SK-N-SH treated with all-trans-retinoic acid at 6 μM for 48 hours (cell line): ENCODE data around the gene CPT2.

Experiments
- ARNTL ChIP-seq: fragments of 450-650 bp; formaldehyde crosslinking; IDR thresholded peaks from 2 replicates; pipeline ENCODE4 v1.5.0; 2020; ENCODE audit warnings: low read depth, mild to moderate bottlenecking, moderate library complexity, borderline replicate concordance
- BACH2 ChIP-seq: fragments of 250-450 bp; sonication (Bioruptor Pico); IDR thresholded peaks from 2 replicates; pipeline ENCODE4 v1.9.0; 2021; ENCODE audit warnings: mild to moderate bottlenecking, borderline replicate concordance
- GLIS3 ChIP-seq: fragments of 250-450 bp; sonication (Bioruptor Pico); IDR thresholded peaks from 2 replicates; pipeline ENCODE4 v1.5.0; 2020; ENCODE audit warnings: mild to moderate bottlenecking, moderate library complexity
- OSR1 ChIP-seq: fragments of 250-450 bp; sonication (Bioruptor Pico); IDR thresholded peaks from 2 replicates; pipeline ENCODE4 v1.8.0; 2022; ENCODE audit warnings: moderate library complexity, mild to moderate bottlenecking, inconsistent platforms
- PATZ1 ChIP-seq: fragments of 250-450 bp; sonication (Bioruptor Pico); IDR thresholded peaks from 2 replicates; pipeline ENCODE4 v1.8.0; 2020; ENCODE audit warnings: mild to moderate bottlenecking, moderate library complexity, borderline replicate concordance
- RARB ChIP-seq: fragments of 250-450 bp; sonication (Bioruptor Pico); IDR thresholded peaks from 2 replicates; pipeline ENCODE4 v1.8.0; 2021; ENCODE audit warnings: mild to moderate bottlenecking, moderate library complexity
- SNAI2 ChIP-seq: fragments of 250-450 bp; sonication (Bioruptor Pico); IDR thresholded peaks from 2 replicates; pipeline ENCODE4 v1.5.0; 2020; ENCODE audit warnings: mild to moderate bottlenecking, moderate library complexity
- ZFP3 ChIP-seq: fragments of 250-450 bp; sonication (Bioruptor Pico); IDR thresholded peaks from 2 replicates; pipeline ENCODE4 v1.5.0; 2020; ENCODE audit warnings: mild to moderate bottlenecking, moderate library complexity
- ZFP30 ChIP-seq: fragments of 450-650 bp; formaldehyde crosslinking; IDR thresholded peaks from 2 replicates; pipeline ENCODE4 v1.5.0; 2022; ENCODE audit warnings: mild to moderate bottlenecking, moderate library complexity
- ZNF565 ChIP-seq: fragments of 450-650 bp; formaldehyde crosslinking; conservative IDR thresholded peaks from 2 replicates; pipeline ENCODE4 v1.5.0; 2020; ENCODE audit warnings: low read depth, mild to moderate bottlenecking, moderate library complexity
- ZNF70 ChIP-seq: fragments of 450-650 bp; formaldehyde crosslinking; IDR thresholded peaks from 2 replicates; pipeline ENCODE4 v1.5.0; 2020; ENCODE audit warnings: mild to moderate bottlenecking, moderate library complexity
- TF ChIP-seq, protein P1 (sequence below): fragments of 250-450 bp; sonication (Bioruptor Pico); IDR thresholded peaks from 2 replicates; pipeline ENCODE4 v1.5.1; 2021; ENCODE audit warnings: mild to moderate bottlenecking, moderate library complexity
- TF ChIP-seq, protein P2 (sequence below): fragments of 250-450 bp; sonication (Bioruptor Pico); IDR thresholded peaks from 2 replicates; pipeline ENCODE4 v1.5.0; 2020; ENCODE audit warnings: mild to moderate bottlenecking, moderate library complexity

- TF ChIP-seq ARNTL (CRISPR knock-in tag), result no peak
- no peak for TF ChIP-seq GLIS3 (CRISPR knock-in tag)
- TF ChIP-seq ZNF565, result no peak
- no peak for TF ChIP-seq RARB (CRISPR knock-in tag)
- TF ChIP-seq, protein P1, sequence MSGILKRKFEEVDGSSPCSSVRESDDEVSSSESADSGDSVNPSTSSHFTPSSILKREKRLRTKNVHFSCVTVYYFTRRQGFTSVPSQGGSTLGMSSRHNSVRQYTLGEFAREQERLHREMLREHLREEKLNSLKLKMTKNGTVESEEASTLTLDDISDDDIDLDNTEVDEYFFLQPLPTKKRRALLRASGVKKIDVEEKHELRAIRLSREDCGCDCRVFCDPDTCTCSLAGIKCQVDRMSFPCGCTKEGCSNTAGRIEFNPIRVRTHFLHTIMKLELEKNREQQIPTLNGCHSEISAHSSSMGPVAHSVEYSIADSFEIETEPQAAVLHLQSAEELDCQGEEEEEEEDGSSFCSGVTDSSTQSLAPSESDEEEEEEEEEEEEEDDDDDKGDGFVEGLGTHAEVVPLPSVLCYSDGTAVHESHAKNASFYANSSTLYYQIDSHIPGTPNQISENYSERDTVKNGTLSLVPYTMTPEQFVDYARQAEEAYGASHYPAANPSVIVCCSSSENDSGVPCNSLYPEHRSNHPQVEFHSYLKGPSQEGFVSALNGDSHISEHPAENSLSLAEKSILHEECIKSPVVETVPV, result no peak
- no peak for TF ChIP-seq ZFP3 (CRISPR knock-in tag)
- TF ChIP-seq, protein P2, sequence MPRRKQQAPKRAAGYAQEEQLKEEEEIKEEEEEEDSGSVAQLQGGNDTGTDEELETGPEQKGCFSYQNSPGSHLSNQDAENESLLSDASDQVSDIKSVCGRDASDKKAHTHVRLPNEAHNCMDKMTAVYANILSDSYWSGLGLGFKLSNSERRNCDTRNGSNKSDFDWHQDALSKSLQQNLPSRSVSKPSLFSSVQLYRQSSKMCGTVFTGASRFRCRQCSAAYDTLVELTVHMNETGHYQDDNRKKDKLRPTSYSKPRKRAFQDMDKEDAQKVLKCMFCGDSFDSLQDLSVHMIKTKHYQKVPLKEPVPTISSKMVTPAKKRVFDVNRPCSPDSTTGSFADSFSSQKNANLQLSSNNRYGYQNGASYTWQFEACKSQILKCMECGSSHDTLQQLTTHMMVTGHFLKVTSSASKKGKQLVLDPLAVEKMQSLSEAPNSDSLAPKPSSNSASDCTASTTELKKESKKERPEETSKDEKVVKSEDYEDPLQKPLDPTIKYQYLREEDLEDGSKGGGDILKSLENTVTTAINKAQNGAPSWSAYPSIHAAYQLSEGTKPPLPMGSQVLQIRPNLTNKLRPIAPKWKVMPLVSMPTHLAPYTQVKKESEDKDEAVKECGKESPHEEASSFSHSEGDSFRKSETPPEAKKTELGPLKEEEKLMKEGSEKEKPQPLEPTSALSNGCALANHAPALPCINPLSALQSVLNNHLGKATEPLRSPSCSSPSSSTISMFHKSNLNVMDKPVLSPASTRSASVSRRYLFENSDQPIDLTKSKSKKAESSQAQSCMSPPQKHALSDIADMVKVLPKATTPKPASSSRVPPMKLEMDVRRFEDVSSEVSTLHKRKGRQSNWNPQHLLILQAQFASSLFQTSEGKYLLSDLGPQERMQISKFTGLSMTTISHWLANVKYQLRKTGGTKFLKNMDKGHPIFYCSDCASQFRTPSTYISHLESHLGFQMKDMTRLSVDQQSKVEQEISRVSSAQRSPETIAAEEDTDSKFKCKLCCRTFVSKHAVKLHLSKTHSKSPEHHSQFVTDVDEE (CRISPR knock-in tag), result no peak
- no peak for TF ChIP-seq OSR1 (CRISPR knock-in tag)
- no peak for TF ChIP-seq ZFP30 (CRISPR knock-in tag)
- TF ChIP-seq SNAI2 (CRISPR knock-in tag), result no peak
- no peak for TF ChIP-seq PATZ1
- TF ChIP-seq ZNF70 (CRISPR knock-in tag), result no peak
- no peak for TF ChIP-seq BACH2 (CRISPR knock-in tag)
These were observed 10.1 kb upstream of the CPT2 start for GRCh38 chr1:53186533-53186932.
